ENCODE measurements around the gene SEPTIN12. TPM values are rescaled to one million over a fixed set of nuclear protein-coding genes. Genes with fewer than 3 reads are reported as not detected.

The SEPTIN12 gene
- total and polyA plus RNA-seq, 2 of the 8 experiments (the other 6 are each of a cell fraction or from before 2014, with no cell fraction given) = 0.24 TPM; not detected in 1

GRCh38 chr16:4736546-4736945 is 51.6 kb downstream of the SEPTIN12 start:
- H4K20me1 ChIP-seq (replicated peaks in 1 of 2; ENCODE audit: control insufficient read depth in 1 of 2, insufficient read depth in 2 of 2, low read length in 2 of 2) = peaks cover 0 to 2% of the 10 kb centered on the region in 2 experiments
- H2BK5ac ChIP-seq (ENCODE audit: low read depth, low read length) = no peak overlapping the region
- no peaks in the 10 kb centered on the region for H3K36me3 ChIP-seq (ENCODE audit: control insufficient read depth in 2 of 4, insufficient read depth in 4 of 4, low read length in 3 of 4)
- POLR2A ChIA-PET (ENCODE audit: partially characterized antibody) = interaction anchor here (1.0 to 5.0 kb wide), 5 partner anchors 8 to 122 kb away, joined by 3 to 30 read pairs (median 5); partner anchors contain the start of gene UBALD1
- no peak overlapping the region for H3K14ac ChIP-seq (ENCODE audit: insufficient read length)
- no peak overlapping the region for H3K56ac ChIP-seq (replicated peaks; ENCODE audit: insufficient read length, low read depth, low read length)
- 82% methylated on average over 4 of the region's 4 CpGs; no CpG with 5 or more reads in 1 of the 2 experiments for WGBS, 2 experiments (ENCODE audit: extremely low coverage in 1 of 2, insufficient coverage in 1 of 2, insufficient read length in 1 of 2, insufficient replicate concordance in 2 of 2, low coverage in 1 of 2, low lambda C conversion rate in 2 of 2, missing lambda C conversion rate in 1 of 2)
- H3K23me2 ChIP-seq (ENCODE audit: low read depth, low read length) = peaks cover 10% of the 10 kb centered on the region; the same call in 1 of the 2 replicates
- H2AFZ ChIP-seq (ENCODE audit: low read length) = no peak overlapping the region
- no peak for FAIRE-seq
- H4K8ac ChIP-seq (ENCODE audit: extremely low read depth, insufficient read depth, low read length) = peak overlapping the region; percentile 43; the same call in 1 of the 2 replicates
- no peak overlapping the region for H3K4me3 ChIP-seq (ENCODE audit: extremely low read depth in 1 of 4, insufficient read depth in 2 of 4, low read depth in 3 of 4, low read length in 4 of 4)
- H2AK5ac ChIP-seq (ENCODE audit: low read depth, low read length) = no peak overlapping the region
- H4K91ac ChIP-seq (replicated peaks; ENCODE audit: insufficient read length, low read length) = no peak overlapping the region
- CTCF ChIA-PET (ENCODE audit: partially characterized antibody) = interaction anchor here (1.0 to 1.3 kb wide), 3 partner anchors 10 to 206 kb away, joined by 3 to 5 read pairs (median 3); no protein-coding TSS in a partner anchor
- no peak overlapping the region for H3K18ac ChIP-seq (ENCODE audit: extremely low read depth, low read length)
- H3K79me1 ChIP-seq (ENCODE audit: low read depth, low read length) = peaks cover 5% of the 10 kb centered on the region; the same call in 1 of the 2 replicates
- DNase-seq (ENCODE audit: low read depth in 1 of 2, low spot score in 2 of 2) = no peak
- no peak overlapping the region for H2BK15ac ChIP-seq (ENCODE audit: low read length)
- peaks cover 4 to 19% of the 10 kb centered on the region in 2 experiments; a peak in 3 of 4 replicates for H3K79me2 ChIP-seq (ENCODE audit: control insufficient read depth in 1 of 2, insufficient read depth in 2 of 2, low read length in 2 of 2)
- no peak overlapping the region for H4K5ac ChIP-seq (ENCODE audit: insufficient read length, low read depth, low read length)
- no peak overlapping the region for H2BK12ac ChIP-seq (ENCODE audit: low read depth, low read length)
- peaks cover 0 to 4% (median 0%) of the 10 kb centered on the region in 4 experiments; a peak in 2 of 7 replicates for H3K4me1 ChIP-seq (replicated peaks in 1 of 4; ENCODE audit: control insufficient read depth in 3 of 4, insufficient read depth in 4 of 4, low read length in 3 of 4)
- H2BK120ac ChIP-seq (replicated peaks; ENCODE audit: low read depth, low read length) = no peak overlapping the region
- peaks cover 0 to 4% (median under 1%) of the 10 kb centered on the region in 4 experiments; a peak in 2 of 7 replicates for H3K27me3 ChIP-seq (replicated peaks in 1 of 4; ENCODE audit: control insufficient read depth in 3 of 4, extremely low read depth in 1 of 4, insufficient read depth in 3 of 4, low read length in 3 of 4)
- no peak overlapping the region for H2BK20ac ChIP-seq (ENCODE audit: low read length)
- no peak overlapping the region for H3K4me2 ChIP-seq (ENCODE audit: insufficient read depth in 1 of 2, low read depth in 2 of 2, low read length in 2 of 2)
- H3K23ac ChIP-seq (ENCODE audit: insufficient read length) = no peak overlapping the region
- no peak overlapping the region for H3K27ac ChIP-seq (ENCODE audit: low read depth, low read length)
- H3K9me3 ChIP-seq (ENCODE audit: insufficient read depth in 2 of 2, low read depth in 1 of 2, low read length in 1 of 2) = no peaks in the 10 kb centered on the region
- no peak overlapping the region for H3K4ac ChIP-seq (replicated peaks; ENCODE audit: insufficient read length, low read depth, low read length)
- no peak overlapping the region for H3K9ac ChIP-seq (replicated peaks in 1 of 4; ENCODE audit: extremely low read depth in 1 of 4, low read depth in 3 of 4, low read length in 3 of 4)
- TF ChIP-seq CEBPB (IDR thresholded peaks at IDR 0.05; ENCODE audit: low read depth, low read length) (no peak), PHF8 (conservative IDR thresholded peaks at IDR 0.05; ENCODE audit: low read depth, low read length) (no peak), TAF7 (optimal IDR thresholded peaks at IDR 0.05; ENCODE audit: borderline replicate concordance, low read depth, low read length) (no peak), RNF2 (IDR thresholded peaks at IDR 0.05; ENCODE audit: borderline replicate concordance, low read depth, low read length, missing control alignments, poor library complexity, severe bottlenecking) (no peak), CBX8 (IDR thresholded peaks at IDR 0.05; ENCODE audit: borderline replicate concordance, low read depth, low read length) (no peak), CHD2 (IDR thresholded peaks at IDR 0.05; ENCODE audit: low read length) (no peak), NRF1 (IDR thresholded peaks at IDR 0.05; ENCODE audit: low read depth, low read length) (no peak), ASH2L (IDR thresholded peaks at IDR 0.05; ENCODE audit: low read length) (no peak), GABPA (IDR thresholded peaks at IDR 0.05; ENCODE audit: borderline replicate concordance, insufficient read depth, low read length) (no peak), CBX5 (IDR thresholded peaks at IDR 0.05; ENCODE audit: low read depth, low read length) (no peak), EGR1 (IDR thresholded peaks at IDR 0.05; ENCODE audit: borderline replicate concordance, low read depth, low read length) (no peak), JUND (IDR thresholded peaks at IDR 0.05; ENCODE audit: low read length) (no peak)
- TF ChIP-seq, protein P1, sequence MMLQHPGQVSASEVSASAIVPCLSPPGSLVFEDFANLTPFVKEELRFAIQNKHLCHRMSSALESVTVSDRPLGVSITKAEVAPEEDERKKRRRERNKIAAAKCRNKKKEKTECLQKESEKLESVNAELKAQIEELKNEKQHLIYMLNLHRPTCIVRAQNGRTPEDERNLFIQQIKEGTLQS (IDR thresholded peaks at IDR 0.05; ENCODE audit: insufficient read depth, low read depth, low read length) = no peak

Measured in H1 (cell line).